MG63 (cell line): ENCODE results near the gene MITF. TPM values are rescaled to one million over a fixed set of nuclear protein-coding genes. Genes with fewer than 3 reads are reported as not detected.

Experiments
- DNase-seq: peaks from one replicate; pipeline ENCODE4 v3.0.0-alpha.2; 2020
- H3K27me3 ChIP-seq: fragments of 250-450 bp; sonication (Bioruptor Pico); 2 replicates; pipeline ENCODE4 v1.5.1; 2020; ENCODE audit warnings: mild to moderate bottlenecking, moderate library complexity
- H3K36me3 ChIP-seq: fragments of 250-450 bp; sonication (Bioruptor Pico); 2 replicates; pipeline ENCODE4 v1.5.1; 2020; ENCODE audit warnings: mild to moderate bottlenecking, moderate library complexity
- H3K4me3 ChIP-seq: fragments of 250-450 bp; sonication (Bioruptor Pico); 2 replicates; pipeline ENCODE4 v1.5.1; 2020; ENCODE audit warnings: mild to moderate bottlenecking, moderate library complexity
- H3K9me3 ChIP-seq: fragments of 250-450 bp; sonication (Bioruptor Pico); 2 replicates; pipeline ENCODE4 v1.5.1; 2020; ENCODE audit warnings: mild to moderate bottlenecking, moderate library complexity
- total RNA-seq: library from RNA; depleted of rRNA; stranded (reverse); fragments of >200 nt; shearing (Covaris generic); gene quantifications from 2 replicates; pipeline ENCODE4 v1.2.3, GENCODE V29; 2014; ENCODE audit warnings: low replicate concordance

MITF gene
- total RNA-seq, 1 experiment from 2014 or later = 4.7 TPM

GRCh38 chr3:69719587-69720122 is 19.6 kb upstream of the MITF start:
- Histone ChIP-seq H3K27me3 (no peaks in the 10 kb centered on the region), H3K9me3 (no peaks in the 10 kb centered on the region), H3K4me3 (no peak overlapping the region), H3K36me3 (no peaks in the 10 kb centered on the region)
- DNase-seq = no peak

GRCh38 chr3:69720824-69721223 is 18.4 kb upstream of the MITF start:
- no peak overlapping the region for H3K4me3 ChIP-seq
- H3K27me3 ChIP-seq = no peaks in the 10 kb centered on the region
- H3K9me3 ChIP-seq = no peaks in the 10 kb centered on the region
- no peaks in the 10 kb centered on the region for H3K36me3 ChIP-seq
- DNase-seq = no peak

- Histone ChIP-seq H3K36me3 (no peaks in the 10 kb centered on the region), H3K27me3 (no peaks in the 10 kb centered on the region), H3K9me3 (no peaks in the 10 kb centered on the region), H3K4me3 (no peak overlapping the region)
- DNase-seq = no peak
Observed at GRCh38 chr3:69723389-69723788, 15.9 kb upstream of the MITF start.

GRCh38 chr3:69724722-69725435 is 14.4 kb upstream of the MITF start:
- DNase-seq = no peak
- H3K4me3 ChIP-seq = no peak overlapping the region
- no peaks in the 10 kb centered on the region for H3K27me3 ChIP-seq
- no peaks in the 10 kb centered on the region for H3K36me3 ChIP-seq
- no peaks in the 10 kb centered on the region for H3K9me3 ChIP-seq

- no peak overlapping the region for H3K4me3 ChIP-seq
- no peaks in the 10 kb centered on the region for H3K27me3 ChIP-seq
Observed at GRCh38 chr3:69725994-69726571, 13.2 kb upstream of the MITF start.

GRCh38 chr3:69729147-69729919 is 9.9 kb upstream of the MITF start:
- H3K4me3 ChIP-seq = no peak overlapping the region
- no peaks in the 10 kb centered on the region for H3K27me3 ChIP-seq
- DNase-seq = no peak
- no peaks in the 10 kb centered on the region for H3K9me3 ChIP-seq
- no peaks in the 10 kb centered on the region for H3K36me3 ChIP-seq

More at GRCh38 chr3:69725994-69726571, 13.2 kb upstream of the MITF start:
- no peak for DNase-seq
- H3K36me3 ChIP-seq = no peaks in the 10 kb centered on the region
- H3K9me3 ChIP-seq = no peaks in the 10 kb centered on the region

- Histone ChIP-seq H3K27me3 (no peaks in the 10 kb centered on the region), H3K36me3 (no peaks in the 10 kb centered on the region), H3K4me3 (no peak overlapping the region), H3K9me3 (no peaks in the 10 kb centered on the region)
- no peak for DNase-seq
Observed at GRCh38 chr3:69731080-69731479, 8.2 kb upstream of the MITF start.

GRCh38 chr3:69735893-69736292 is 3.4 kb upstream of the MITF start:
- no peak for DNase-seq
- Histone ChIP-seq H3K4me3 (no peak overlapping the region), H3K36me3 (no peaks in the 10 kb centered on the region), H3K9me3 (no peaks in the 10 kb centered on the region), H3K27me3 (no peaks in the 10 kb centered on the region)

- no peak overlapping the region for H3K4me3 ChIP-seq
- H3K27me3 ChIP-seq = no peaks in the 10 kb centered on the region
- no peaks in the 10 kb centered on the region for H3K36me3 ChIP-seq
- H3K9me3 ChIP-seq = no peaks in the 10 kb centered on the region
- DNase-seq = no peak
Observed at GRCh38 chr3:69737392-69737791, 1.9 kb upstream of the MITF start.

GRCh38 chr3:69738315-69738714 is 949 bp upstream of the MITF start:
- Histone ChIP-seq H3K27me3 (no peaks in the 10 kb centered on the region), H3K36me3 (no peaks in the 10 kb centered on the region), H3K9me3 (no peaks in the 10 kb centered on the region), H3K4me3 (peak overlapping the region; percentile 75)
- DNase-seq = no peak

- Histone ChIP-seq H3K27me3 (no peaks in the 10 kb centered on the region), H3K36me3 (no peaks in the 10 kb centered on the region), H3K4me3 (peak overlapping the region; percentile 75), H3K9me3 (no peaks in the 10 kb centered on the region)
- no peak for DNase-seq
Observed at GRCh38 chr3:69738859-69739203, 433 bp upstream of the MITF start.

- no peak for DNase-seq
- Histone ChIP-seq H3K36me3 (no peaks in the 10 kb centered on the region), H3K9me3 (no peaks in the 10 kb centered on the region), H3K4me3 (peak overlapping the region; percentile 75), H3K27me3 (no peaks in the 10 kb centered on the region)
Observed at GRCh38 chr3:69740103-69741021, 1.1 kb downstream of the MITF start.

- Histone ChIP-seq H3K36me3 (no peaks in the 10 kb centered on the region), H3K4me3 (no peak overlapping the region), H3K27me3 (no peaks in the 10 kb centered on the region), H3K9me3 (no peaks in the 10 kb centered on the region)
- no peak for DNase-seq
Observed at GRCh38 chr3:69741032-69741767, 1.9 kb downstream of the MITF start.

- H3K27me3 ChIP-seq = no peaks in the 10 kb centered on the region
- no peak overlapping the region for H3K4me3 ChIP-seq
- H3K36me3 ChIP-seq = no peaks in the 10 kb centered on the region
- DNase-seq = no peak
- no peaks in the 10 kb centered on the region for H3K9me3 ChIP-seq
Observed at GRCh38 chr3:69742391-69742790, 3.1 kb downstream of the MITF start.

- H3K4me3 ChIP-seq = no peak overlapping the region
- DNase-seq = no peak
- no peaks in the 10 kb centered on the region for H3K9me3 ChIP-seq
- no peaks in the 10 kb centered on the region for H3K36me3 ChIP-seq
- H3K27me3 ChIP-seq = no peaks in the 10 kb centered on the region
Observed at GRCh38 chr3:69743975-69744906, 5.0 kb downstream of the MITF start.
